Measurements from ENCODE around the gene EYS.
A peak's percentile ranks its signal among the peaks of the same experiment; 100 is the strongest.

The EYS gene

DNA sequence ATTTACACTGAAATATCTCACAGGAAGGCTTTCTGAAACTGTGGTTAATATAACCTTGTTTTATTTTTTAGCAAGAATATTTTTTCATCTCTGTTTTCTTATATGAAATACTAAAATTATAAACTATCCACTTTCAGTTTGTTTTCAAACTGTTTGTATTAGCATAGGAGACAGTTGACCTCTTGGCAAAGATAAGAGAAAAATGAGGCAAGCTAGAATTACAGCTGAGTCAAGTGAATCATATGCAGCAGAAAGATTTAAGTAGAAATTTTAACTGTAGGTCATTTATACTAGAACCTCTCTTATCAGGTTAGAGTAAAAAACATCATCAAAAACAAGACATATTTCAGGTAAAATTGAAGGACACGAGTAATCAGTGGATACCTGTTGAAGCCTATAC is 1278.8 kb downstream of the EYS start:
- no peak for DNase-seq

DNA sequence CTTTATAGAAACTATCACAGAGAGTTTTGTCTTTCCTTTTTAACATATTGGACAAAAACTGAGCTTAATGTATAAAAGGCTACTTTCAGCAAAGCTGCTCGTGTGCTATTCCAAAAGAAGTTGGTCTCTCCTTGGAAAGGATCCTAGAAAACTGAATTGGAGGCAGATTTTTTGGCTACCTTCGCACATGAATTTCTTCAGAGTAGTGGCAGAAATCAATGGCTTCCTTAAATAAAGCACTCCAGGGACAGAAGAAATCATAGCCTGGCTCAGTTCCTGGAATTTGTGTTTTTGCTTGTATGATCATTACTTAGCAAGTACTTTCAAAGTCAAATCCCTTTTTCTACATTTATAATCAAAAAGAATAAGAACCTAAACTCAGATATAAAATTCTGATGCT is 1291.1 kb downstream of the EYS start:
- no peak for DNase-seq

DNA sequence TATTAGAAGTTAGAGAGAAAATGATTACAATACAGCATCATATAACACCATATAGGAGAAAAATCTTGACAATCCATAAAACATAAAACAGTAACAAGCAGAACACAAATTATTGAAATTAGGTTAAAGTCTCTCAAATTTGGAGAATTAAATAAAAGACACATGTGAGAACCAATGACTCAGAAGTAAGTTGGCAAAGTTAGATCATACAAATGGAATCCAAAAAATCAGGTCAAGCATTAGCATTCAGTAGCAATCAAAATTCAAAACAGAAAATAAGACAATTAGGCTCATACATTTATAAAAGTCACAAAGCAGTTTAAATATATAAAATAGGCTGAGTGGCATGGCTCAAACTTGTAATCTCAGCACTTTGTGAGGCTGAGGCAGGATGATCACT is 1295.8 kb downstream of the EYS start:
- DNase-seq, result no peak

GRCh38 chr6:64409948-64410347 is 1297.1 kb downstream of the EYS start:
- DNase-seq, result no peak

DNA sequence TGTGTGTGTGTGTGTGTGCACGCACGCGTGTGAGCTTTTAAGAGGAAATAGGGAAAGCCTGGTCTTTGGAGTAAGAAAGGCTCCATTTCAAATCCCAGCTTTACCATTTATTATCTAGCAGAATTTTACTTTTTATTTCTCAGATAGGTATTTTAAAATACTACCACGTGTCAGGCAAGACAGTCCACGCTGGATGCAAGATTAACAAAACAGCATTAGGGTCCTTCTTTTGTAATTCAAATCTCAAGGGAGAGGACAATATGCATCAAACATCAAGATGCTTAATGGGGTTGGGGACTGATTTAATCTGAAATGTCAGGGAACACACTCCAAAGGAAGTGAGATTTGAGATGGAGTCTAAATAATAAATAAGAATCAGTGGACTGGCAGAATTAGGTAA is 1302.6 kb downstream of the EYS start:
- no peak for DNase-seq

GRCh38 chr6:64383277-64383676 is 1323.7 kb downstream of the EYS start:
- no peak for DNase-seq

GRCh38 chr6:64376394-64376793 is 1330.6 kb downstream of the EYS start:
- no peak for DNase-seq

GRCh38 chr6:64357430-64357829 is 1349.6 kb downstream of the EYS start:
- DNase-seq, result no peak

GRCh38 chr6:64347411-64347810 is 1359.6 kb downstream of the EYS start:
- DNase-seq, result no peak

- DNase-seq, result no peak
These were observed 1371.8 kb downstream of the EYS start for GRCh38 chr6:64335195-64335594.

GRCh38 chr6:64334636-64335035 is 1372.4 kb downstream of the EYS start:
- no peak for DNase-seq

DNA sequence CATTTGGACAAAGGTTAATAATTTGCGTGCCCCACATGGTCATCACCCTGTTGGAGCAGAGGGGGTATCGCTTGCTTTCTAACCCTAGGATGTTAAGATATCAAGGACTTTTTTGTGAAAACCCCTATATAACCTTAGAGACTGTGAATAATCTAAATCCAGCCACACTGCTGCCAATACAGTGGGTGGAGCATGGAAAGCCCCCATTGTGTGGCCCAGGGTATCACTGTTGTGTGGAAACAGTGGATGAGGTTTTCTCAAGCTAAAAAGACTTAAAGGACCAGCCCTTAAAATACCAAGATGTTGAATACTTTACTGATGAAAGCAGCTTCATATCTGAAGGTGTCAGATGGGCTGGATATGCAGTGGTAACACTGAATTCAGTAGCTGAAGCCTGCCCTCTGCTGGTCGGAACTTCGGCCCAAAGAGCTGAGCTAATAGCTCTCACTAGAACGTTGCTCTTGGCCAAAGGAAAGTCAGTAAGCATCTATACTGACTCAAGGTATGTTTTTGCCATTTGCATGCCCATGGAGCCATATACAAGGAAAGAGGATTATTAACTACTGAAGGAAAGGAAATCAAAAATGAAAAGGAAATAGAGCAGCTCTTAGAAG is 1376.2 kb downstream of the EYS start:
- peak; percentile 42 for DNase-seq

DNA sequence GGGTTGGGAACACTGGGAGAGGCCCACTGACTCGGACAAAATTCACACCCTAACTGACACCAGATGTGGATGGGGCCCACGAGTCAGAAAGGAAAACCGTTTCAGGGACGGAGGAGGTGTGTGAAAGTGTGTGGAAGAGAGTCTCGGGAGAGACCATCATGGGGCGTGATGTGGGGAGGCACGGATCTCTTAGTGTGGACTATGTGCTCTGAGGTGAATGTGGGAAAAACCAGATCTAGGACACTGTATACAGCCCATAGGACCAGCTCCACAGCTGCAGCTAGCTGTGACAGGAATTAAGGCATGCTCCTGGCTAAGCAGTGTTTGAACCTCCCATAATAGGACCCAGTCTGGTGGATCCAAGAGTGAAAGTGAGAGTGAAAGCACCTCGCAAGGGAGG is 1380.1 kb downstream of the EYS start:
- DNase-seq, result no peak

DNA sequence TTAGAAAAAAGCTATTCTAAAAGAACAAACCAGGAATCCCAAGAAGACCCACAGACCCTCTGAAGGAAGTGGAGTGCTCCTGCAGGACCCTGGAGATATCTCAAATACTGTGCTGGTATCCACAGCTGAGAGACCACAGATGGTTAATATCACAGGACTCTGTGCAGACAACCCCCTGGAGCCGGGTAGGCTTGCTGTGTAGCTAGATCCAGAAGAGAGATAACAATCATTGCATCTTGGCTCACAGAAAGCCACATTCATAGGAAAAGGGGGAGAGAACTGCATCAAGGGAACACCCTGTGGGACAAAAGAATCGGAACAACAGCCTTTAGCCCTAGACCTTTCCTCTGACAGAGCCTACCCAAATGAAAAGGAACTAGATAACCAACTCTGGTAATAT is 1381.9 kb downstream of the EYS start:
- DNase-seq, result no peak

GRCh38 chr6:64310214-64310613 is 1396.8 kb downstream of the EYS start:
- no peak for DNase-seq

DNA sequence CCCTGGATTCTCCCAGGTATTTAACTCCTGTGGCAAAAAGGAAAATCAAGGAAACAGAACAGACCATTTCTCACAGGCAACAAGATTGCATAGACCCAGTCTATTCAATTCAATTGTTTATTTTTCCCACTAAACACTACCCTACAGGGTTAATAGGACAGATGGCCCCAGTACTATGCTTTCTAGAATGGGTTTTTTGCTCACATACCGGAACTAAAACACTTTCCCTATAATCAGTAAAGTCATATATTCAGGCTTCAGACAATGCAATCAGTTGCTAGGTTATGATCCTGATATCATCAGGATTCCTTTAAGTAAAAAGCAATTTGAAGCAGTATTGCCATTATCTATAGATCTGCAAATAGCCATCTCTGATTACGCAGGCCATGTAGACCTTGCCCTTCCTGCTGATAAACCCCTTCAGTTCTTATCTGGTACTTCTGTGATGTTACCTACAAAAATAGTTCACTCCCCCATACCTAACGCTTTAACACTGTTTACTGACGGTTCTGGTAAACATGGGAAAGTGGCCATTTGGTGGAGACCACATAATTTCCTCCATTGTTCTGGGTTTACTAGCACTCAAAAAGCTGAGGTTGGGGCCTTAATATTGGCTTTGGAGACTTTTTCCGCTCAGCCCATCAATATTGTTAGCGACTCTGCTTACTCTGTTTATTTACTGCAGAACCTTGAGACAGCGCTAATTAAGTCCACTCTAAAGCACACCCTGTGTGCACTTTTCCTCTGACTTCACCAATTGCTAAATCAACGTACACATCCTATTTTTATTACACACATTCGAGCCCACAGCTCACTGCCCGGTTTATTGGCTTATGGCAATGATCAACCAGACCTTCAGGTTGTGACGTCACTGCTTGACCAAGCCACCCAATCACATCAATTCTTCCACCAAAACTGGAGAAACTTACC is 1405.5 kb downstream of the EYS start:
- no peak for DNase-seq

DNA sequence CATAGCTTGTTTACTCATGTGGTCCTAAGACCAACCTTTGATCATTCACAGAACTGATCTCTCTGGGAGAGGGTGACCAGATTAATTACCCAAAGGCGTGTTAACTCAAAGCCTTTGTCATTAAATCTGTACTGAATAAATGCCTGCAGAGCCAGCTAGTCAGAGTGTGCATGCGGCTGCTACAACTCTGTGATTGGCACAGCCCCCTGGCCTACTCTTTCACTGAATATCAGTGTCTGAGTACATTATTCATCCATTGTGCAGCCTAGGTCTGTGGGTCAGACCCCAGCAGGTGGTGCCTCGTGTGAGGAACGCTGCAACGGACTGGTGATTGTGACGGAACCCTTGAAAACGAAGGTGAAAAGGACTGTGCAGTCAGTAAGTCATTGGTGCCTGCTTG is 1407.8 kb downstream of the EYS start:
- DNase-seq, result no peak

GRCh38 chr6:64294034-64294433 is 1413.0 kb downstream of the EYS start:
- no peak for DNase-seq

DNA sequence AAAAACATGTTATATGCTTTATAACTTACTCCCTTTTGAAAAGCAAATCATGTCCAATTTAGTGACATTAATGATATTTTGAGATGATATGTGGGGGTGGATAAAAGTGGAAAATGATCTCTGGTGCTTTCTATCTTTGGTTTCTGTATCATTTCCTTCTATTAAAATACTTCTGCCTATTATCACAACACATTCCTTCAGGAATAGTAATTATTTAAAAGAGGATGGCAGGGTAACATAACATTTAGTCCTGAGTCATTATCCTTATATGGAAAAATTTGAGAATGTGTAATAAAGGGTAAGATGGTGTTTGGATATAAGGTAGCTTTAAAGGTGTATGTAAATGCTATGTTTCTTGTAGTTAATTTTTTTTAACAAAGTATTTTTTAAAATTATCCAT is 1413.7 kb downstream of the EYS start:
- no peak for DNase-seq

DNA sequence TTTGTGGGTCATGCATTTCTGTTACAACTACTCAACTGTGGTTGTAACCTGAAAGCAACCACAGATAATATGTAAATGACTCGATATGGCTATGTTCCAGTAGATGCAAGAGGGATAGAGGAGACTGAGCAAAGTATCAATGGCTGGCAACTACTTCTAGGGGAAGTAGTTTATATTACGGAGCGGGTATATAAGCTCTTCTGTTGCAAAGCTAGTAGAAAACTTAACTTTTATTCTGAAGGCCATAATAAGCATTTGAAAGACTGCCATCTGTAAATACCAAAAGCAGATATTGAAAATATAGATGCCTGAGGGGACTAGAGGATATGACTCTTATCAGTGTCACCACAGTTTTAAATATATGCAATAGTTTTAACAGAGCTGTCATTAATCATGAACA is 1416.2 kb downstream of the EYS start:
- no peak for DNase-seq

DNA sequence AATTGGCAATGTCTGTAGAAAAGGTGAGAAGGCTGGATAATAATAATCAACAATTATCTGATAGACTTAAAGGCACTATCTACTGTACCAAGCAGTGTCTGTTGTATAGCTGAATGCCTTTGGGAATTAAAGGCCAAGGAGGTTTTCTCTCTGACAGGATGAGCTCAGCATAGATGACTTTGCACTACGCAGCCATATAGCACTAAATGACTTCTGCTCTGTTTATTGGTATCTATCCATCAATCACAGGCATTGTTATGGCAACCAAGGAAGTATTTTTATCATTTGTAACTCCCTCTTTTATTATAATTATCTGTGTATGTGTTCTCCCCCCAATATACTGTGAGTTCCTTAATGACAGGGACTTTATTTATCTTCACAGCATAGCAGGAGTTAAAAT is 1417.1 kb downstream of the EYS start:
- DNase-seq, result no peak

DNA sequence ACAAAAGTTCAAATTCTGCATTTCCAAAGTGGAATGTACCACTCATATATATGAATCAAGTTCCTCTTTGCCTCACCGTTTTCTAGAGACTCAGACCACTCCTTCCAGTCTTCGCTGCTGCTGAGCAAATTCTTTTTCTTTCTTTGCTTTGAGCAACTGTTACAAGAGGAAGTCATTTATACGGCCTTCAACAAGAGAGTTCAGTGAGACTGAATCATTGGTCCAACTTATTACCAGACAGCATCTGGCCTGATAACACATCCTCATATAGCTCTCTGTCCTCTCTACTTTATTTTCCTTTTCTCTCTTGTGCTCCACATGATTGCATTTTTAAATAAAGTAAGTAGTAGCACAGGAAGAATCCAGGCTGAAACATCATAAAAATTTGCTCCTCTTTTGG is 1418.7 kb downstream of the EYS start:
- DNase-seq, result no peak

GRCh38 chr6:64281167-64281566 is 1425.9 kb downstream of the EYS start:
- no peak for DNase-seq

DNA sequence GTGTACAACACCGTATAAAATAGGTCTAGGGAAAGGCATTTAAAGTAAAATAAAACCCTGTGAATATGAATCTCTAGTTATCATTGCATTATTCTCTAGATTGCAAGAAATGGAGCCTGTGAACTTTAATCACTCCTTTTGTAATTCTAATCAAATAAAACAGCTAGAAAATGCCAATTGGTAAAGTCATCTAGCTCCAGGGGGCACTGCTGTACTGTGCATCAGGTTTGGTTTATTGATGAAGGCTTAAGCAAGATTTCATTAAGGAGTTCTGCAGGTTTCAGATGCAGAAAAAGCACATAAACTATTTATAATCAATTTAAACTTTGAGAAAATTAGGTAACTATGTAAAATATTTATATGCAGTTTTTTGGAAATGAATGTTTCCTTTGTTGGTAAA is 1426.5 kb downstream of the EYS start:
- peak; percentile 20 for DNase-seq

- DNase-seq, result no peak
These were observed 1436.9 kb downstream of the EYS start for GRCh38 chr6:64270083-64270482.
